Measurements from ENCODE around the gene PTPRQ.
"Not testable (repeated sequence)": the region's sequence is repeated elsewhere in the genome, so short reads cannot be mapped to it uniquely, and the experiment has no call there.

PTPRQ gene

DNA sequence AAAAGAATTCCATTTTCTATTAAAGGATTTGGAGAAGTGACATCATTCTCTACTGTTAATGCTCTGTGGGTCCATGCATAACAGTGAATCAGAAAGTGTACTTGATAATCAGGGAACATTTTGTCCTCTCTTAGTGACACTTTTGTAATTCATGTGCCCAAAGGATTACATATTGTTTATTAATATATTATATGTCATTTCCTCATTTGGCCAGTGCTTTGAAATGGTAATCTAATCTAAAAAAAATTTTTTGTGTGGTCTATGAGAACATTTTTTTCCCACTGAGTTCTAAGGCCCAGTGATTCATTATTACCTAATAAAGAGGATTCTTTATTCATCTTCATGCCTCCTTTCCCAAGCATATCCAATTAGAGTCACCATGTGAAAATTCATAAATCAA lies 183.7 kb downstream of the PTPRQ start:
- no peaks in the 10 kb centered on the region for H3K27me3 Mint-ChIP-seq
- no peaks in the 10 kb centered on the region for H3K4me1 Mint-ChIP-seq
- no peaks in the 10 kb centered on the region for H3K36me3 Mint-ChIP-seq
- peaks cover 5% of the 10 kb centered on the region for H3K9me3 Mint-ChIP-seq
- H3K4me3 Mint-ChIP-seq: no peak overlapping the region
- no peak overlapping the region for H3K27ac Mint-ChIP-seq

DNA sequence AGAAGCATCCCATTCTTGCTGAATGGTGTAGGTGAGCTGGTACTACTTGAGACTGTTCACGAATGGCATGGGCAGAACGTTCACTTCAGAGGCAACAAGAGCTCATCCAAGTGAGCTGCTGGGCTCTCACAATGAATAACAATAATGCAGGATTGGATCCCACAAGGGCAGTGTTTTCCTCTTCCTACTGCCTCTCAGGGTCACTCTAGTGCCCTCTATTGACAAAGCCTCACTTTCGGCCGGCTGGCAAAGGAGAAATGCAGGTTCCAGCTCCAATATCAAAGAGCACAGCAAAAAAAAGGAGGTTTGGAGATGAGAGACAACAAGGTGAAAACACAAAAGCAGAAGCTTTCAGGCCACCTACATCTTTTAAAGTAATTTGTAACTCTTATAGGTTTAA lies 188.8 kb downstream of the PTPRQ start:
- Mint-ChIP-seq H3K4me3 (no peak overlapping the region), H3K4me1 (no peaks in the 10 kb centered on the region), H3K27ac (no peak overlapping the region), H3K27me3 (no peaks in the 10 kb centered on the region), H3K9me3 (peaks cover 5% of the 10 kb centered on the region), H3K36me3 (no peaks in the 10 kb centered on the region)

DNA sequence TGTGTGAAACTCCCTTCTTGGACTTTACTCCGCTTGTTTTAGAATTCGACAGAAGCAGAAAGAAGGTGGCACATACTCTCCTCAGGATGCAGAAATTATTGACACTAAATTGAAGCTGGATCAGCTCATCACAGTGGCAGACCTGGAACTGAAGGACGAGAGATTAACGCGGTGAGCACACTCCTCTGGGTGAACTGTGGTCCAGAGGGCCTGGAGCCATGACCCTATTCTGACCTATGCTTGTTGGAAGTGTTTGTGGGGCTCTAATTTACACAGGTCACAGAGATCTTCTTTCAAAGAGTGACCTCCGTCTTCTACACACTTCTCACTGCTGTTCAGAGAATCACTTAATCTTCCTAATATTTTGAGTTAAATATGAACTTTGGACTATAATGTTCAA lies 190.9 kb downstream of the PTPRQ start:
- Mint-ChIP-seq H3K27me3 (no peaks in the 10 kb centered on the region), H3K9me3 (peaks cover 6% of the 10 kb centered on the region), H3K4me3 (no peak overlapping the region), H3K27ac (no peak overlapping the region), H3K4me1 (no peaks in the 10 kb centered on the region), H3K36me3 (no peaks in the 10 kb centered on the region)

DNA sequence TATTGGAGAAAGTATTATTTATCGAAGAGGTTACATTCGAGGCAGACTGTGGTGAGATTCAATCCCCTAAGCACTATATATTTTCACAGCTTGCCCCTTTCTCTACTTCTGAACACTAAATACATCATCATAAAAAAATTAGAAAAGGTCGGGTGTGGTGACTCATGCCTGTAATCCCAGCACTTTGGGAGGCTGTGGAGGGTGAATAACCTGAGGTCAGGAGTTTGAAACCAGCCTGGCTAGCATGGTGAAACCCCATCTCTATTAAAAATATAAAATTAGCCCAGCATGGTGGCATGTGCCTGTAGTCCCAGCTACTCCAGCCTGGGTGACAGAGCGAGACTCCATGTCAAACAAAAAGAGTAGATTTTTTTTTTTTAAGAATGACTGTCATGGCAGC lies 192.8 kb downstream of the PTPRQ start:
- Mint-ChIP-seq H3K27ac (no peak overlapping the region), H3K9me3 (peaks cover 8% of the 10 kb centered on the region), H3K36me3 (no peaks in the 10 kb centered on the region), H3K4me1 (no peaks in the 10 kb centered on the region), H3K27me3 (no peaks in the 10 kb centered on the region), H3K4me3 (no peak overlapping the region)

DNA sequence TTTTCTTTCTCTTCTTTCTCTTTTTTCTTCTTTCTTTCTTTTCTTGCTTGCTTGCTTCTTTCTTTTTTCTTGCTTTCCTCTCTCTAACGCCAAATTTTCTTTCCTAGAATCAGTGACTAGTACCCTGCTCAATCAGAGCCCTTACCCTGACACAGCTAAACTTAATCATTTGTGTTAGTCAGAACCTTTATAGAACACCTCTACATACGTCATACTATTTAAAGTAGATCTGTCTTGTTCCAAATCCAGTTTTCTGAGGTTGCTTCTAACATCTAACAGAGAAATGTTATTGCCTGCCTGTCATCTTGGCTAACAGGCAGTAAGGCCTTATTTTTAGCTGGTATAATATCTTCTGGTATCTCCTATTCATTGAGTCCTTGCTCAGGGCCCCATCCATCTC lies 197.9 kb downstream of the PTPRQ start:
- Mint-ChIP-seq H3K27me3 (no peaks in the 10 kb centered on the region), H3K4me3 (no peak overlapping the region), H3K36me3 (no peaks in the 10 kb centered on the region), H3K4me1 (no peaks in the 10 kb centered on the region), H3K27ac (no peak overlapping the region), H3K9me3 (peaks cover 14% of the 10 kb centered on the region)

DNA sequence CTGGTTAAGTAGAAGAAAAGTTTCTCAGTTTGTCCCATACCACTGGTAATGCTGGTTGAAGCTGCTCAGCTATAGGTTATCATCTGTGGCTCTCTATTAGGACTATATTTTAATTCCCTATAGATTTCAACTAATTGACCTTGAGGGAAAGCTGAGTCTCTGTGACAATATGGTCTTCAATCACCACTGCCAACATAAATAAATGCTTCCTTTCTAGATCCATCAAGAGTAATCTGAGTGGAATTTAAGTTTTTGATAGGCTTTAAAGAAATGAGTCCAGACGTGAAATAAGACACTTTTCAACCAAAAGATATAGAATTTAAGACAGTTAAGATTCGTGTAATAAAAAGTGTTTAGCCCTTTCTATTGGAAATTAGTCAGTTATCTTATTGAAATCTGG lies 199.9 kb downstream of the PTPRQ start:
- Mint-ChIP-seq H3K27me3 (no peaks in the 10 kb centered on the region), H3K4me3 (no peak overlapping the region), H3K4me1 (no peaks in the 10 kb centered on the region), H3K27ac (no peak overlapping the region), H3K9me3 (peaks cover 8% of the 10 kb centered on the region), H3K36me3 (no peaks in the 10 kb centered on the region)

DNA sequence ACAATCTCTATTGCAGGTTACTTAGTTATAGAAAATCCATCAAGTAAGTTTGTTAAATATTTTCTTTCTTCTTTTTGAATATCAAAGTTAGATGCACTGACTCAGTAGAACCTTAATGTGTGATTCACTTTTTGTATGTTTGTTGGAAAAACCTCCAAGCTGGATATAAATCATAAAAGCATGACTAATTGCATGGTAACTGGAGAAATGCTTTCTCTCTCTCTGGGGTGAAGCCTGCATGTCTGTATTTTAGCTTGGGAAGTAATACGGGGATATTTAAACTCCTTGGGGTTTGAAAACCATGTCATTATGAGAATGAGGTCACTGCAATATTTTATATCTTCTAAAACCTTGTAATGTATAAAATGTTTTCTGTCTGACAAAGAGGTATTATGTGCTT lies 204.8 kb downstream of the PTPRQ start:
- no peak overlapping the region for H3K27ac Mint-ChIP-seq
- H3K27me3 Mint-ChIP-seq: no peaks in the 10 kb centered on the region
- H3K9me3 Mint-ChIP-seq: no peaks in the 10 kb centered on the region
- H3K36me3 Mint-ChIP-seq: no peaks in the 10 kb centered on the region
- no peak overlapping the region for H3K4me3 Mint-ChIP-seq
- no peaks in the 10 kb centered on the region for H3K4me1 Mint-ChIP-seq

DNA sequence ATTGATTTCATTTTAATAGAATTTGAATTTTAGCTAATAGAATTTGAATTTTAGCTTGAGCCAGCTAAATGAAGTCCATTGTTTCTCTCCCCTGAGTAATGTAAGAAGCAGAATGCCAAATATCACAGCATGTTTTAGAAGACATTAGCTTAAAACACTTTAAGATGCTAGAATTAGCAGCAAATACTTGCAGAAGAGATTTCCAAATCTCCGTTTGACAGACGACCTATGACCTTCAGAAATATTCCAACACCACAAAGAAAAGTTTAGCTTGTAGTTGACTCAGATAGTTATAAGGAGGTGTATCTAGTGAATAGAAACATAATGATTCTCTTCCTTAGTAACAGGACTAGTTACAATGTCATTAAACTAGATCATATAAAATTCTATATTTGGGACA lies 211.7 kb downstream of the PTPRQ start:
- H3K9me3 Mint-ChIP-seq: peaks cover 5% of the 10 kb centered on the region
- no peaks in the 10 kb centered on the region for H3K27me3 Mint-ChIP-seq
- no peaks in the 10 kb centered on the region for H3K4me1 Mint-ChIP-seq
- H3K36me3 Mint-ChIP-seq: no peaks in the 10 kb centered on the region
- H3K27ac Mint-ChIP-seq: no peak overlapping the region
- no peak overlapping the region for H3K4me3 Mint-ChIP-seq

DNA sequence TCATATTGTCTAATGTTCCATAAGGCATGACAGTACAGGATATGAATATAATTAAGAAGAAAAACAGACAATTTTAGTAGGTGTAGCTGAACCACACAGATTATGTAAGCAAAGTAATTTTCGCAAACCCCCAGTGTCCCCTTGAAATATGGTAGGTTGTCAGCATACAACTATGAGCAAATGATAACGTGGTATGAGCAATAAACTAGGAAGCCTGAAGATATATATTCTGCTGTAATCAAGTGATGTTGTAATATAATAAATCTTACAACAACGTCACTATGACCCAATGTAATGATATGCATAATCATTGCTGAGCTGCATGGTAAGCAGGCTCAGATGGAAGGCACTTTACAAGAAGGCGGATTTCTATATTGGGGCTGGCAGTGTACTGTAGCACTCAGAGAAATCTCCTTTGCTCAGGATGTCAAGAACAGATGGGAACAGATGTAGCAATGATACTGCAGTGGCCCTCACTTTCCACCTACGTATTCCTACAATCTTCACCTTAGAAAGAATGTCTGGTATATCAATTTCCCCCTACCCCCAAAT lies 215.6 kb downstream of the PTPRQ start:
- Mint-ChIP-seq H3K4me3 (no peak overlapping the region), H3K27ac (no peak overlapping the region), H3K4me1 (no peaks in the 10 kb centered on the region), H3K36me3 (no peaks in the 10 kb centered on the region), H3K9me3 (peaks cover 5% of the 10 kb centered on the region), H3K27me3 (no peaks in the 10 kb centered on the region)

DNA sequence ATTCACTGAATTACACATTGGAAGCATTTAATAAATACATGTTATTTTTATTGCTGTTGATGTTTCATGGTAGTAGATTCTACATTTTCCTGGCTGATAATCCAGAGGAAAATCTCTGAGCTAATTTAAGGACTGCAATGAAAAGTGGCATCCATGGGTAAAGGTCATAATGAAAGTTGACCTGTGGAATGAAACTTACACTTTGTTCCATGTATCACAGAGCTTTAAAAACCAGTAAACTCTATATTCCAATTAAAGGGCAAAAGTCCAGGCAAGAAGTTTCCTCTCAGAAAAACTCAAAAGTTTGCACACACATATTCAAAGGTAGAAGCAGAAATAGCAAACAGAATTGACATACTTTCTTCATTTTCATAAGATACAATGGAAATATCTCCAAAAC lies 218.6 kb downstream of the PTPRQ start:
- H3K27ac Mint-ChIP-seq: no peak overlapping the region
- H3K4me1 Mint-ChIP-seq: no peaks in the 10 kb centered on the region
- H3K9me3 Mint-ChIP-seq: peaks cover 9% of the 10 kb centered on the region
- H3K4me3 Mint-ChIP-seq: no peak overlapping the region
- H3K36me3 Mint-ChIP-seq: no peaks in the 10 kb centered on the region
- no peaks in the 10 kb centered on the region for H3K27me3 Mint-ChIP-seq

DNA sequence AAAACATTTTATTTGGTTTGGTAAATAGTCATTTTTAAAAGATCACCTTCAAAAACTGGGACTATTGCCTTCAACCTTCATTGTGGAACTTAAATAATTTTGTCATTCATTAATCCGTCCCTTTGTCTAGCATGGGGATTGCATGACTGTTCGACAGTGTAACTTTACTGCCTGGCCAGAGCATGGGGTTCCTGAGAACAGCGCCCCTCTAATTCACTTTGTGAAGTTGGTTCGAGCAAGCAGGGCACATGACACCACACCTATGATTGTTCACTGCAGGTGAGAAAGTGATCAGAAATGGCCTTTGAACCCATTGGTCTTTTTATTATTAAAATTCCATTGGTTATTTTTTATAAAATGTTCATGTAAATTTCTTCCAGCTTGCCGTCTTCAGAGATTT lies 226.2 kb downstream of the PTPRQ start:
- no peaks in the 10 kb centered on the region for H3K36me3 Mint-ChIP-seq
- H3K27me3 Mint-ChIP-seq: no peaks in the 10 kb centered on the region
- peaks cover 10% of the 10 kb centered on the region for H3K9me3 Mint-ChIP-seq
- no peak overlapping the region for H3K4me3 Mint-ChIP-seq
- H3K4me1 Mint-ChIP-seq: no peaks in the 10 kb centered on the region
- H3K27ac Mint-ChIP-seq: no peak overlapping the region

DNA sequence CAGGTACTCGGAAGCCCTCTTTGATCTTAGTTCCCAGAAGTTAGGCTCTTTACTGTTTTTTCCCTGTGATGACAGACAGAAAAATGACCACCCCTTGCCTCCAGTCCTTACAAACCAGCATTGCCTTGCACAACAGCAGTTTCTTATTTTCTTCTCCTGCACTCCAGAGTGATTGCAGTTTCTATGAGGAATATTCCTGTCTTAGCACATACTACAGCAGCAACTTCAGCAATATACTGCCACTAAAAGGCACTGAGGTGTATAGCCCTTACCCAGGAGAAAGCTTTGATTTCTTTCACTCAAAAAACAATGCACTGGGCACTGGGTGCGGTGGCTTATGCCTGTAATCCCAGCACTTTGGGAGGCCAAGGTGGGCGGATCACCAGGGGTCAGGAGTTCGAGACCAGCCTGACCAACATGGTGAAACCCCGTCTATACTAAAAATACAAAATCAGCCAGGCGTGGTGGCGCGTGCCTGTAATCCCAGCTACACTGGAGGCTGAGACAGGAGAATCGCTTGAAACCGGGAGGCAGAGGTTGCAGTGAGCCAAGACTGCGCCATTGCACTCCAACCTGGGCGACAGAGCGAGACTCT lies 232.1 kb downstream of the PTPRQ start:
- H3K9me3 Mint-ChIP-seq, H3K27ac Mint-ChIP-seq, H3K27me3 Mint-ChIP-seq, H3K4me3 Mint-ChIP-seq, H3K36me3 Mint-ChIP-seq, H3K4me1 Mint-ChIP-seq: not testable (repeated sequence)

DNA sequence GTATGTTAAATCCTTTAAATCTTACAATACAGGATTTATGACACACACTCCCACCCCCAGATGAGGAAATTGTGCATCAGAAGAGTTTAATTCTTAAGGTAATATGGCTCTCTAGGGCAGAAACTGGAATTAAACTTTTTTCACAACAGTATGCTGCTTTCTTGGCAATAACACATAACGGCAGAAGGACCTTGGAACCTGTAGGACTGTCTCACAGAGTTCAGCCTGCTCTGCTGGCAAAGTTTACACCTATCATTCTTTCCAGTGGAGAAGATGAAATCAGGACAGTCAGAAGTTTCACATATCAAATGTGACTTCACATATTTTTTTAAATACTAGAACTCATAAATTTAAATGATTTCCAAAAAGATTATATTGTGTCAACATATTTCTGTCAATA lies 232.8 kb downstream of the PTPRQ start:
- Mint-ChIP-seq H3K27ac (no peak overlapping the region), H3K4me1 (no peaks in the 10 kb centered on the region), H3K4me3 (no peak overlapping the region), H3K36me3 (no peaks in the 10 kb centered on the region), H3K27me3 (no peaks in the 10 kb centered on the region), H3K9me3 (peaks cover 2% of the 10 kb centered on the region)

DNA sequence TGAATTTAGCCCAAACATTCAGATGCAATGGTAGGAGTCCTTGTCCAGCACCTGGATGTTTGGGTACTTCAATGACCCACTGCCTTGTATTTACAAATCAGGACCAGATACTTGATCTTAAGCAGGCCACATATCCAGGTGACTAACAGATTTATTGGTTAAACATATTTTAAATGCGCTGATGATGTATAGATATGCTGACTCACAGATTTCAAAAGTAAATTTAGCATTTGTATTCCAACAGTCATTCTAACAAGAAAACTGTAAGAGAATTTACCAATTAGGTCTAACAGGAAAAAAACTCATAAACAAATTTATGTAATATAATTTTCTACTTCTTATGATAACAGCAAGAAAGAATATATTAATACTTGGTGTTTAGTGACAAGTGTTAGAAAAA lies 234.0 kb downstream of the PTPRQ start:
- no peaks in the 10 kb centered on the region for H3K4me1 Mint-ChIP-seq
- H3K27ac Mint-ChIP-seq: no peak overlapping the region
- no peaks in the 10 kb centered on the region for H3K36me3 Mint-ChIP-seq
- no peaks in the 10 kb centered on the region for H3K9me3 Mint-ChIP-seq
- no peak overlapping the region for H3K4me3 Mint-ChIP-seq
- H3K27me3 Mint-ChIP-seq: no peaks in the 10 kb centered on the region

DNA sequence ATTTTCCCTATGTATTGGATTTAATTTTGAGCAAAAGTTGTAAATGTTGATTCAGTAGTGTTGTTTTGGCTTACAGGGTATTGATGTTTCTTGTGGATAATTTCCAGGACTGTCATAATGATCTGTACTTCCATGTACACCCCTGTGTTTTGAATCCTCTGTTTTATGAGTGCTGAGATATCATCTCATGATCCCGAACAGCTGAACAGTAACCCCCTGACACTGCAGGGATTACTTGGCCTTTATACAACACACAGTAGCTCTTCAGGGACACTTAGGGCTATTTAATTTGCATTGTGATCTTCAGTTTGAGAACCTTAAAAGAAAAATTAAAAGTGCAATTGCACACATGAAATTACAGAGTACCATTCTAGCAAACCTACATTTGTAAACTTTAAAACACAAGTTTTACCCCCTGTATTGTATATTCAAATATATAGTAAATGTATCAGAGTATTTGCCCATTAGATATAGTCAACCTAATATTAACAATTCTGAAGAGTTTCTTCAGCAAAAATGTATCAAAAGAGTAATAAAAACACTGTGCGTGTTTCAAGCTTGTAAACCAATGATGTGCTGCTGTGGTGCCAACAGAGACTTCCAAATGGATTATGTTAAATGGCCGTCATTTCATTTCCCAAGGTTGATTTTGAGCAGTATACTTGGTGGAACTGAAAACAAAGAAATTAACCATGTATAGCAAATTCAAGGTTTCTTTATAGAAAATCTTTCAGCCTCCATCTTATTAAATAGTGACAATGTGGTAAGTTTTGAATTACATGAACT lies 235.5 kb downstream of the PTPRQ start:
- no peaks in the 10 kb centered on the region for H3K9me3 Mint-ChIP-seq
- no peaks in the 10 kb centered on the region for H3K27me3 Mint-ChIP-seq
- no peaks in the 10 kb centered on the region for H3K4me1 Mint-ChIP-seq
- H3K4me3 Mint-ChIP-seq: no peak overlapping the region
- no peaks in the 10 kb centered on the region for H3K36me3 Mint-ChIP-seq
- no peak overlapping the region for H3K27ac Mint-ChIP-seq

DNA sequence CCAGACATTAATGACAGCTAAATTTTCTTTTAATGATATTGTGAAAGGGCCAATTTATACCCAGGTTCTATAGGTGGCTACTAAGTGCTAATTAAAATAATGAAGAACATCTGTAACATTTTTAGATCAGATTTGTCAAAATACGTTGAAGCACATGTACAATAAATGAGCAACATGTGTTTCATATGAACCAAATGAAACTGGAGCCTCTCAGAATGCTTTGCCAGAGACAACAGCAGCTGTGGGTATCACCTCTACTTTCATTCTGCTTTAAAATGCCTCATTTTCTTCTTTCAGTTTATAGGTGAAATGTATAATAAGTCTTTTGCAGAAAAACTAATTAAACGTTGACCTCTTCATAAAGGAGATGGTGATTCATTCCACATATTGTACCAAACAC lies 237.3 kb downstream of the PTPRQ start:
- no peaks in the 10 kb centered on the region for H3K36me3 Mint-ChIP-seq
- H3K4me1 Mint-ChIP-seq: no peaks in the 10 kb centered on the region
- H3K4me3 Mint-ChIP-seq: no peak overlapping the region
- H3K27ac Mint-ChIP-seq: no peak overlapping the region
- no peaks in the 10 kb centered on the region for H3K27me3 Mint-ChIP-seq
- no peaks in the 10 kb centered on the region for H3K9me3 Mint-ChIP-seq

DNA sequence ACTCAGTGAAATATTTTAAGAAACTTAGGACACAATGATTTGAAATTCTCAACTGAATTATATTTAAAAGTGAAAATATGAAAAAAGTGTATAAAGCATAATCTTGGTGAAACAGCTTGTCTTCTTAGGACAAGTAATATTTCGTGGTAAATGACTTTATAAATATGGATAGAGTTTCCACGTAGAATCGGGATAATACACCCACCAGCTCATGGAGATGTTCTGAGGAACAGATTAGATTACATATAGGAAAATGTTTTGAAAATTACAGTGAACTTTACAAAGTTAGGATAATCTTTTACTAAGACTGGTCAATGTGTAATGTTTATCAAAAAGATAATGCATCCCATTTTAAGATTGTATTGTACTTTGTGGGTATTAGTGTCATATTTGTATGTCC lies 237.8 kb downstream of the PTPRQ start:
- no peak overlapping the region for H3K27ac Mint-ChIP-seq
- H3K36me3 Mint-ChIP-seq: no peaks in the 10 kb centered on the region
- H3K4me1 Mint-ChIP-seq: no peaks in the 10 kb centered on the region
- no peak overlapping the region for H3K4me3 Mint-ChIP-seq
- H3K9me3 Mint-ChIP-seq: no peaks in the 10 kb centered on the region
- no peaks in the 10 kb centered on the region for H3K27me3 Mint-ChIP-seq
